HG03103 (cell line): ENCODE data around the gene PRR20E.
"Not testable (repeated sequence)": the region's sequence is repeated elsewhere in the genome, so short reads cannot be mapped to it uniquely, and the experiment has no call there.

ENCODE experiments used
- ATAC-seq: cut with Tn5 transposase; IDR thresholded peaks from one replicate; pipeline ENCODE4 v1.9.1; 2021; ENCODE audit warnings: low read depth; ENCODE audit not compliant: unreplicated experiment

The PRR20E gene

GRCh38 chr13:57166897-57167296, at the start of gene PRR20E:
Gene PRR20E, plus strand, starts transcription at chr13:57167197. Its CDS starts 387 bp downstream, at chr13:57167584.
- ATAC-seq: not testable (repeated sequence)

GRCh38 chr13:57123681-57124080, 43.3 kb upstream of the PRR20E start:
- ATAC-seq: no peak

DNA sequence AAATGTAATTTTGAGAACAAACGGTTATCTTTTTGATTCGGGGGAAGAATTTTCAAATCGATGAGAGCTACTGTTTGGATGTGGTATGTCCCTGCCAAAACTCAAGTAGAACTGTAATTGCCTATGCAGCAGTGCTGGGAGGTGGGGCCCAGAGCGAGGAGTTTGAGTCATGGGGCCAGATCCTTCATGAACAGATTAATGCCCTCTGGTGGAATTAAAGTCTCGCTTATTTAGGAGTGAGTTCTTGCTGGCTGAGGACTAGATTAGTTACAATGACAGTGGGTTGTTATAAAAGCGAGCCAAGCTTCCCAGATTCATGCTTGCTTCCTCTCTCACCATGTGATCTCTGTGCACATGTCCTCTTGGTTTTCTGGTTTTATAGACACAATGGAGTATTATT, 38.1 kb upstream of the PRR20E start:
- ATAC-seq: no peak

- ATAC-seq: no peak
These were observed 30.9 kb upstream of the PRR20E start for GRCh38 chr13:57136093-57136492.

DNA sequence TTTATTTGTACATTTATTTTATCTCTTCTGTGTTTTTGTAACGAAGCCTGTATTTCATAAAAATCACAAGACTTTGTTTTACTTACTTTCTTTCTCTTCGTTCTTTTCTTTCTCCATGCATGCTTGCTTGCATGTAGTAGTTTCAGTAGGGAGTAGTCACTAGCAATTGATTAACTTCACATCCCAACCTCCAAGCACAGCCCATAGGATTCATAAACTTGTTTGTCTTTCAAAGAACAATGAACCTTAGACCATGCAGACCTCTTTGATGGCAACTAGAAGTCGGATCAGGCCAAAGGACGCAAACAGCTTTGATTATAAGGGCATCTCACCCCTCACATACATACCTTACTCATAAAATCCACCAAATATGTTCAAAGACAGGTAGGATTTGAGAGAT, 29.4 kb upstream of the PRR20E start:
- ATAC-seq: no peak

GRCh38 chr13:57138988-57139387, 28.0 kb upstream of the PRR20E start:
- no peak for ATAC-seq

DNA sequence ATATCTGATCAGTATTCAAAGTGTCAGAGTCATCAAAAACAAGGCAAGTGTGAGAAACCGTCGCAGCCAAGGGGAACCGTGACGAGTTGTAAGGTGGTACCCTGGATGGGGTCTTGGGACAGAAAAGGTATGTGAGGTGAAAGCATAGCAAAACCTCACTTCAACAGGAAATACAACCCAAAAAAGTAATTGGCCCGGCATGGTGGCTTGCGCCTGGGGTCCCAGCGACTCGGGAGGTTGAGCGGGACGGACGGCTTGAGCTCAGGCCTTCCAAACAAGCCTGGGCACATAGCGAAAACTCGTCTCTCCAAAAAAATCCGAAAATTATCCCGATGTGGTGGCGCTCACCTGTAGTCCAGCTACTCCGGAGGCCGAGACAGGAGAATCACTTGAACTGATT, 27.2 kb upstream of the PRR20E start:
- ATAC-seq: not testable (repeated sequence)

- ATAC-seq: not testable (repeated sequence)
These were observed 26.6 kb upstream of the PRR20E start, which contains the start of gene PRR20A for GRCh38 chr13:57140235-57140968. Gene PRR20A, plus strand, starts transcription at chr13:57140918. Its CDS starts 387 bp downstream, at chr13:57141305.

- ATAC-seq: not testable (repeated sequence)
These were observed 19.8 kb upstream of the PRR20E start, which contains the start of gene PRR20B for GRCh38 chr13:57147188-57147587. Gene PRR20B, plus strand, starts transcription at chr13:57147488. Its CDS starts 387 bp downstream, at chr13:57147875.

DNA sequence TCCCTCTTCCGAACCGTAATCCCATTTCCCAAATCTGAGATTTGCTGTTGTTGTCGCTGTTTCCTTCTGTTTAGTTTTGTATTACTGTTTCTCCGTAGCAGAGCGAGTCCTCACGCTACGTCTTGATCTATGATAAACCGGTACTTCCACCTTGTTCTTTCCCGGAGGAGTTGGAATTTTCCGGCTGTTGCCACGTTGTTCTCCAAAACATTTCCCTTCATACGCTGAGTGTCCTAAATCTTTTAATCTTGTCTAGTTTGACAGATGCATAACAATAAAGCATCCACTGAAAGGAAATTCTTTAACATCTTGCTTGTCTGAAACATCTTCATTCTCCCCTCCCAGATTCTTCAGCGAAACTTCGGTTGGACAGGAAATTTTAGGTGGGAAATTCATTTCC, 18.9 kb upstream of the PRR20E start:
- ATAC-seq: not testable (repeated sequence)

DNA sequence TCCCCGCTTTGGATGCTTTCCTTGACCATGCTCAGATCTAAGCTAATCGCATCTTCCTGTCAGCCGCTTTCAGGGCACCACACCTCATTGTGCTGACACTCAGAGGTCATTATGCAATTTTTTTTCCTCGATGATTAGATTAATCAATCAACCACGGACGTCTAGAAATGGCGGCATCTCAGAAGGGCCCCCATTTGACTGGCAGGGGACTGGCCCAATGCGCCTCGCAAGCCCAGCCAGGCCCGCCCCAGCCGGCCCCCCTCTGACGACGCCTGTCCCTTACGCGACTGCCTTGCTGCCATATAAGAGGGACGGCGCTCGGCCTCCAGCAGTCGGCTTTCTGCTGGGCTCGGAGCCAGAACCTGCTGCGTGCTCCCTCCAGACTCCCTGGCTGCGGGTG, 13.2 kb upstream of the PRR20E start, which contains the start of gene PRR20C:
Gene PRR20C, plus strand, starts transcription at position 301 of the 400 bp plus-strand sequence. CDS start 387 bp downstream, outside the sequence.
- ATAC-seq: not testable (repeated sequence)

DNA sequence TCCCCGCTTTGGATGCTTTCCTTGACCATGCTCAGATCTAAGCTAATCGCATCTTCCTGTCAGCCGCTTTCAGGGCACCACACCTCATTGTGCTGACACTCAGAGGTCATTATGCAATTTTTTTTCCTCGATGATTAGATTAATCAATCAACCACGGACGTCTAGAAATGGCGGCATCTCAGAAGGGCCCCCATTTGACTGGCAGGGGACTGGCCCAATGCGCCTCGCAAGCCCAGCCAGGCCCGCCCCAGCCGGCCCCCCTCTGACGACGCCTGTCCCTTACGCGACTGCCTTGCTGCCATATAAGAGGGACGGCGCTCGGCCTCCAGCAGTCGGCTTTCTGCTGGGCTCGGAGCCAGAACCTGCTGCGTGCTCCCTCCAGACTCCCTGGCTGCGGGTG, 6.7 kb upstream of the PRR20E start, which contains the start of gene PRR20D:
Gene PRR20D, plus strand, starts transcription at position 301 of the 400 bp plus-strand sequence. CDS start 387 bp downstream, outside the sequence.
- not testable (repeated sequence) for ATAC-seq

DNA sequence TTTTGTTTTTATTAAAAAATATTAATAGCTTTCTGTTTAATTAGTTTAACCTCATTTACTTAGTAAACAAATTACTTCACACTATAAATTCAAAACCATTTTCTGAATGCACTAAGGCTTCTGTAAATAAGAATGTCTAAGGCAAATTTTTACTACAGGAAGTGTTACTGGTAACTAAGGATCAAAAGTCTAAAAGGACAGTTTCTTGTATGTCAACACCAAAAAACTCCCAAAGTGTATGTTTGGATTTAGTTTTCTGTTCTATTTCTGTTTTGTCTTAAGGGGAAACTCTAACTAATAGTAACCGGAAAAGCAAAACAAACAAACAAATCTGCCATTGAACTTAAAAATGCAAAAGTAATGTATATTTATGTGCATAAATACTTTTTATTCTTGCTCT, 24.7 kb downstream of the PRR20E start:
- no peak for ATAC-seq

DNA sequence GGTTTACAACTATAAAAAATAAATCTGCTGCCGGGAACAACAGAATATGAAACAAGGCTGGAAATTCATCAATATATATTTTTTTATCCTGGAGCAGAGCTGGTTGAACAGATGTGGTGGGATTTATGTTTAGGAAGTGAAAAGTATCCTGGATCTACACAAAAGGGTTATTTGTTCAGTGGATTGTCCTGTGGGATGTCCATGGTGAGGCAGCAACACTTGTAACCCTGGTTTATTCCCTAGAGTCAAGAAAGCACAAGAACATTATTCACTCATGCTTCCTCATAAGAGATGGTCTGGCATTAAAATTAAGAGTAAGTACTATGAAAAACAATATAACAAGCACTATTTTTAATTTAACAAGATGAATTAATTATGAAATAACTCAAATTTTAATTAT, 46.0 kb downstream of the PRR20E start:
- no peak for ATAC-seq
